ENCODE data around the gene KIF1B.
"Not testable (repeated sequence)": the region's sequence is repeated elsewhere in the genome, so short reads cannot be mapped to it uniquely, and the experiment has no call there.

KIF1B gene

DNA sequence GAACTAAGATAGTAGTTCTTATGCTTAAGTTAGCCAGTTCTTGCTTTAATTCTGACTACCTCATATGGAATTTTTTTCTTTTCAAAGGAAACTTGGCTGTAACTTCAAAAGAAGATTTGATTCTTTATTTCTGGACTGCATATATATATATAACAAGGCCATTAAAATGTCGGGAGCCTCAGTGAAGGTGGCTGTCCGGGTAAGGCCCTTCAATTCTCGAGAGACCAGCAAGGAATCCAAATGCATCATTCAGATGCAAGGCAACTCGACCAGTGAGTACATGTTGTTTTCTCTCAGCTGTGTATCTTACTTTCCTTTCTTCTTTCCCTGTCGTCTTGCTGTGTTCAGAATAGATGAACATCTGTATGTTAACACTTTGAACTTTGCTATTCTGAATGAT is 21.8 kb downstream of the KIF1B start:
- Histone ChIP-seq H3K36me3 (ENCODE audit: insufficient read depth, low read length) (peaks cover 29% of the 10 kb centered on the region), H3K4me3 (ENCODE audit: low read length) (no peak overlapping the region), H3K9me3 (ENCODE audit: low read length) (no peaks in the 10 kb centered on the region), H2AFZ (ENCODE audit: low read depth, low read length) (no peak overlapping the region), H3K27me3 (ENCODE audit: insufficient read depth, low read length) (no peaks in the 10 kb centered on the region), H3K4me1 (ENCODE audit: insufficient read depth, low read length) (no peaks in the 10 kb centered on the region)

DNA sequence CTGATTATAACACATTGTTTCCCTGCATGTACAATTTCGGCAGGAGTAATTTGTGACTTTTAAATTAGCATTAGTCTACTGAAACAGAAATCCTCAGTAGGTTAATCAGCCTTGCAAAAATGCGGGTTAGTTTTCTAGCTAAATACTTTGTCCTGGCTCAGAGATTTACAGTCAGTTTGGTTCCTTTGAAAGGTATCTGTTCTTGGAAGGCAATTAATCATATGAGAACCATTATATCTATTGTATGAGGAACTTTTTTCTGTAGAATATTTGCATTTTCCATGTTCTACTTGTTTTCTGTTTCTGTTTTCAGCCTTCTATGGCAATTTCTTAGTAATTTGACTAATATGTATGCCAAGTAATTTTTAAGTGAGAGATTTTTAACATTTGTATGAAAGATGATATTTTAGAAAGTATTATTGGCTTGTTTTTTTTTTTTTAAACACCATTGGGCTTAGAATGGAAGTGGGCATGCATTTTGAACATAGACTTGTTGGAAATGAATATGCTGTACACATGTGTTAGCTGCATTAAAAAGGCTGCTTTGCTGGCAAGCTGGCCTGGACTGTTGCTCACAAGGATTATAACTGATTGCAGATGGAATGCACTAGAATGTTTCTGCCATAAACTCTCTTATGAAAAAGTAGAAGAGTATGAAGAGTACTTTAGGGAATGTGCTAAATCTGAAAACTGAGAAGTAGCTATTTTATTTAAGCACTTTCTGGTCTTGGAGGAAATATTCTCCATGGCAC is 26.2 kb downstream of the KIF1B start:
- H3K4me3 ChIP-seq (ENCODE audit: low read length), result no peak overlapping the region
- no peaks in the 10 kb centered on the region for H3K4me1 ChIP-seq (ENCODE audit: insufficient read depth, low read length)
- peaks cover 44% of the 10 kb centered on the region for H3K36me3 ChIP-seq (ENCODE audit: insufficient read depth, low read length)
- no peak overlapping the region for H2AFZ ChIP-seq (ENCODE audit: low read depth, low read length)
- H3K27me3 ChIP-seq (ENCODE audit: insufficient read depth, low read length), result no peaks in the 10 kb centered on the region
- H3K9me3 ChIP-seq (ENCODE audit: low read length), result no peaks in the 10 kb centered on the region

DNA sequence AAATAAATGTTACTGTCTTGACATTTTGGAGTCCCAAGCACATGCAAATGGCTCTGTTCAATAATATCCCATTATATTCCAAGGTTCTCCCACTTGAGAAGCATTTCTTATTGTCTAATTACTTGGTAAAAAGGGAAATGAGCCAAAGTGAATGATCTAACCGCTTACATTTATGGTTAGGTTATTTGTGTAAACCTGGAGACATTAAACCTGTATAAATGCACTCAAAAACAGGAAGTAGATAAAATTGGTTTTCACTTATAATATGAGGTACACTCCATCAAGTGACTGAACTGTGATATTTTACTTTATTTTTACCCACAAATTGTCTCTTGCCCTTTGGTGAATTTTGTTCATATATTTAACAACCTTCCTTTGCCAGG is 26.8 kb downstream of the KIF1B start:
- peaks cover 48% of the 10 kb centered on the region for H3K36me3 ChIP-seq (ENCODE audit: insufficient read depth, low read length)
- H3K4me1 ChIP-seq (ENCODE audit: insufficient read depth, low read length), result no peaks in the 10 kb centered on the region
- H3K9me3 ChIP-seq (ENCODE audit: low read length), result no peaks in the 10 kb centered on the region
- H2AFZ ChIP-seq (ENCODE audit: low read depth, low read length), result no peak overlapping the region
- H3K27me3 ChIP-seq (ENCODE audit: insufficient read depth, low read length), result no peaks in the 10 kb centered on the region
- no peak overlapping the region for H3K4me3 ChIP-seq (ENCODE audit: low read length)

DNA sequence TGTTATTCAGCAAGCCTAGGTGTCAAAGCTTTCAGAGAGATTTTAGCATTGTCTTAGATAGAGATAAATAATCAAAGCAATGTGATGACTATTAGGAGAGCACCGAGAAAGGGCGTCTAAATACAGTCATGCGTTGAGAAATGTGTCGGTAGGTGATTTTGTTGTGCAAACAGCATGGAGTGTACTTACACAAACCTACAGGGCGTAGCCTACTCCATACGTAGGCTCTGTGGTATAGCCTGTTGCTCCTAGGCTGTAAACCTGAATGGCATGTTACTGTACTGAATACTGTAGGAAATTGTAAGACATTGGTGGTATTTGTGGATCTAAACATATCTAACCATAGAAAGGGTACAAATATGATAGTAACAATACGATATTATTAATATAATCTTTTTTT is 31.8 kb downstream of the KIF1B start:
- Histone ChIP-seq H3K4me3 (ENCODE audit: low read length) (no peak overlapping the region), H3K36me3 (ENCODE audit: insufficient read depth, low read length) (peaks cover 46% of the 10 kb centered on the region), H3K4me1 (ENCODE audit: insufficient read depth, low read length) (no peaks in the 10 kb centered on the region)

DNA sequence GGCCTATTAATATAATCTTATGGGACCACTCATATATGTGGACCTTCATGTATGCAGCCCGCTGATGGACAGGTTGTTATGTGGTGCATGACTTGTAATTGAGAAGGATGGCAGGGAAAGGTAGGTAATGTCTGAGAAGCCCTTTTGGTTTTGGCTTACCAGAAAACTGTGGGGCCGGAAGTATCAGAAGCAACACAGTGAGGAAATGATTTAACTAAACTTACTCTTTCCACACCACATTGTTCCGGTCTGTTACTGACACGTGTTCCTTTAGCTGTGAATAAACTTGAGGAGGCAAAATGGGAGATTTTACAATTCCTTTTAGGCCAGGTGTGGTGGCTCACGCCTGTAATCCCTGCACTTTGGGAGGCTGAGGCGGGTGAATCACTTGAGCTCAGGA is 32.4 kb downstream of the KIF1B start:
- Histone ChIP-seq H2AFZ (ENCODE audit: low read depth, low read length) (no peak overlapping the region), H3K4me3 (ENCODE audit: low read length) (no peak overlapping the region), H3K4me1 (ENCODE audit: insufficient read depth, low read length) (no peaks in the 10 kb centered on the region), H3K9me3 (ENCODE audit: low read length) (no peaks in the 10 kb centered on the region), H3K27me3 (ENCODE audit: insufficient read depth, low read length) (no peaks in the 10 kb centered on the region), H3K36me3 (ENCODE audit: insufficient read depth, low read length) (peaks cover 44% of the 10 kb centered on the region)

More for the DNA sequence above, 31.8 kb downstream of the KIF1B start:
- H3K9me3 ChIP-seq (ENCODE audit: low read length), result no peaks in the 10 kb centered on the region
- H3K27me3 ChIP-seq (ENCODE audit: insufficient read depth, low read length), result no peaks in the 10 kb centered on the region
- H2AFZ ChIP-seq (ENCODE audit: low read depth, low read length), result no peak overlapping the region

DNA sequence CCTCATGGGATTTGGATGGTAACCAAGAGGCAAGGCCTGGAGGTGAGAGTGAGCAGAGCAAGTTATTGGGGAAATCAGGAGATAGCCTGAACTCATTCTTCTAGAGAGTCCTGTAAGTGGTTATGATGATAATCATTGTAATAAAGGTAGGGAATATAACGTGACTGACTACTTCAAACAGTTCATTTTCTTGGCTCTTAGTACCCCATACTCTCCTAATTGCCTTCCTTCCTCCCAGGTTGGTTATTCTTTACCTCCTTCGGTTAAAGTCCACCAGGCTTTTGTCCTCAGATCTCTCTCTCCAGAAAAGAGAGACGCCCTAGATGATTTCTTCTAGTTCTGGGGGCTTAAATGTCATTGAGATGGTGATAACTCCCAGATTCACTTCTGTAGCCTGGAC is 35.3 kb downstream of the KIF1B start:
- Histone ChIP-seq H3K27me3 (ENCODE audit: insufficient read depth, low read length) (no peaks in the 10 kb centered on the region), H3K9me3 (ENCODE audit: low read length) (peaks cover 4% of the 10 kb centered on the region), H3K4me3 (ENCODE audit: low read length) (no peak overlapping the region), H3K4me1 (ENCODE audit: insufficient read depth, low read length) (no peaks in the 10 kb centered on the region), H2AFZ (ENCODE audit: low read depth, low read length) (no peak overlapping the region), H3K36me3 (ENCODE audit: insufficient read depth, low read length) (peaks cover 47% of the 10 kb centered on the region)

DNA sequence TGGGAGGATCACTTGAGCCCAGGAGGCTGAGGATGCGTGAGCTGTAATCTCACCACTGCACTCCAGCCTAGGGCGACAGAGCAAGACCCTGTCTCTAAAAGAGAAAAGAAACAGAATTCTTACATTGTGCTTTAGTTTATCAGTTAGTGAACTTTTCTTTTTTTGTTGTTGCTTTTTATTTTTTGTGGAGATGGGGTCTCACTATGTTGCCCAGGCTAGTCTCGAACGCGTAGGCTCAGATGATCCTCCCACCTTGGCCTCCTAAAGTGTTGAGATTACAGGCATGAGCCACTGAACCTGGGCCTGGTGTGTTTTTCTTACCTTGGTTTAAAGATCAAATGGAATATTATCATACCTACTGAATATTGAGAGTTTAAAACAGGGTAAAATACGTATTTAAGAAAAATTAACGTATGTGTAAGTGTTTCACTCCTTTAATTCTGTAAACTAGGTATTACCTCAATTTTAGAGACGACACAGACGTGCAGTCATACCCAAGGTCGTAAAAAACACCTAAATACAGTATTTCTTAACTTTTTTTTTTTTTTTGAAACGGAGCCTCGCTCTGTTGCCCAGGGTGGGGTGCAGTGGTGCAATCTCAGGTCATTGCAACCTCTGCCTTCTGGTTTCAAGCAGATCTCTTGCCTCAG is 39.6 kb downstream of the KIF1B start:
- Histone ChIP-seq H3K27me3 (ENCODE audit: insufficient read depth, low read length) (no peaks in the 10 kb centered on the region), H3K4me1 (ENCODE audit: insufficient read depth, low read length) (no peaks in the 10 kb centered on the region), H2AFZ (ENCODE audit: low read depth, low read length) (no peak overlapping the region), H3K36me3 (ENCODE audit: insufficient read depth, low read length) (peaks cover 33% of the 10 kb centered on the region), H3K9me3 (ENCODE audit: low read length) (peaks cover 4% of the 10 kb centered on the region), H3K4me3 (ENCODE audit: low read length) (no peak overlapping the region)

DNA sequence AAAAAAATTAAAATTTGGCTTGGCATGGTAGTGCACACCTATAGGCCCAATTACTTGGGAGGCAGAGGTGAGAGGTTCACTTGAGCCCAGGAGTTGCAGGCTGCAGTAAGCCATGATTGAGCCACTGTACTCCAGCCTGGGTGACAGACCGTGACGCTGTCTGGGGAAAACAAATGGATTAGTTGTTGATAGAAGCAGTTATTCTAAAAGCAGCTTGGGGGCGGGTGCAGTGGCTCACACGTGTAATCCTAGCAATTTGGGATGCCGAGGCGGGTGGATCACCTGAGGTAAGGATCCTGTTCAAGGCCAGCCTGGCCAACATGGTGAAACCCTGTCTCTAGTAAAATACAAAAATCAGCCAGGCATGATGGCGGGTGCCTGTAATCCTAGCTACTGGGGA is 40.3 kb downstream of the KIF1B start:
- Histone ChIP-seq H3K4me3 (ENCODE audit: low read length) (no peak overlapping the region), H2AFZ (ENCODE audit: low read depth, low read length) (no peak overlapping the region), H3K4me1 (ENCODE audit: insufficient read depth, low read length) (no peaks in the 10 kb centered on the region), H3K9me3 (ENCODE audit: low read length) (peaks cover 4% of the 10 kb centered on the region), H3K36me3 (ENCODE audit: insufficient read depth, low read length) (peaks cover 31% of the 10 kb centered on the region), H3K27me3 (ENCODE audit: insufficient read depth, low read length) (no peaks in the 10 kb centered on the region)

DNA sequence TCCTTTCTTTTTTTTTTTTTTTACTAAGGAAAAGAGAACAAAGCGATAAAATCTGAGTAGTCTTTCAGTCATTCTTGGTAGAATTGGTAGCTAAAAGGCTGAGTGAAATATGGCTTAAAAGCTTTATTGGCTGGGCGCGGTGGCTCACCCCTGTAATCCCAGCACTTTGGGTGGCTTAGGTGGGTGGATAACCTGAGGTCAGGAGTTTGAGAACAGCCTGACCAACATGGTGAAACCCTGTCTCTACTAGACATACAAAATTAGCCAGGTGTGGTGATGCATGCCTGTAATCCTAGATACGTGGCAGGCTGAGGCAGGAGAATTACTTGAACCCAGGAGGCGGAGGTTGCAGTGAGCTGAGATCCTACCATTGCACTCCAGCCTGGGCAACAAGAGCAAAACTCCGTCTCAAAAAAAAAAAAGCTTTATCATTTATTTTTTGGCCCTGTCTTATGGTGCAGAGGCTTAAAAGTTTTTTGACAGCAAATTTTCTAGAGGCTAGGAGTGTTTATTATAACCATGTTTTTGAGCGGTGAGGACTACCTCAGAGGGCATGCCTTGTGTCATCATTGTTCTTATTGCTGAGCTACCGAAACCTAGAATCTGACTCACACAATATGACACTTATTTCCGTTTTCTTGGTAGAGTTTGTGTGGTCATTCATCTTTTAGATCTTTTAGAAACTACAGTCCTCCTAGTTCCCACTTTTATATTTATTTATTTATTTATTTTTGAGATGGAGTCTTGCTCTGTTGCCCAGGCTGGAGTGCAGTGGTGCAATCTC is 41.1 kb downstream of the KIF1B start:
- not testable (repeated sequence) for H3K27me3 ChIP-seq (ENCODE audit: insufficient read depth, low read length); H3K4me1 ChIP-seq (ENCODE audit: insufficient read depth, low read length); H3K4me3 ChIP-seq (ENCODE audit: low read length); H3K9me3 ChIP-seq (ENCODE audit: low read length); H2AFZ ChIP-seq (ENCODE audit: low read depth, low read length)
- H3K36me3 ChIP-seq (ENCODE audit: insufficient read depth, low read length), result peaks cover 30% of the 10 kb centered on the region

DNA sequence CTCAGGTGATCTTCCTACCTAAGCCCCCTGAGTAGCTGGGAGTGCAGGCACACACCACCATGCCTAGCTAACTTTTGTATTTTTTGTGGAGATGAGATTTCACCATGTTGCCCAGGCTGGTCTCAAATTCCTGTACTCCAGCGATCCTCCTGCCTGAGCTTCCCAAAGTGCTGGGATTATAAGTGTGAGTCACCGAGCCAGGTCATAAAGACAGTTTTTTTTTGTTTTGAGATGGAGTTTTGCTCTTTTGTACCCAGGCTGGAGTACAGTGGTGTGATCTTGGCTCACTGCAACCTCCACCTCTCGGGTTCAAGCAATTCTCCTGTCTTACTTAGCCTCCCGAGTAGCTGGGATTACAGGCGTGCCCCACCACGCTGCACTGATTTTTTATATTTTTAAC is 42.1 kb downstream of the KIF1B start:
- Histone ChIP-seq H3K4me1 (ENCODE audit: insufficient read depth, low read length) (no peaks in the 10 kb centered on the region), H3K27me3 (ENCODE audit: insufficient read depth, low read length) (no peaks in the 10 kb centered on the region), H3K4me3 (ENCODE audit: low read length) (no peak overlapping the region), H3K9me3 (ENCODE audit: low read length) (peaks cover 4% of the 10 kb centered on the region), H3K36me3 (ENCODE audit: insufficient read depth, low read length) (peaks cover 26% of the 10 kb centered on the region), H2AFZ (ENCODE audit: low read depth, low read length) (no peak overlapping the region)

DNA sequence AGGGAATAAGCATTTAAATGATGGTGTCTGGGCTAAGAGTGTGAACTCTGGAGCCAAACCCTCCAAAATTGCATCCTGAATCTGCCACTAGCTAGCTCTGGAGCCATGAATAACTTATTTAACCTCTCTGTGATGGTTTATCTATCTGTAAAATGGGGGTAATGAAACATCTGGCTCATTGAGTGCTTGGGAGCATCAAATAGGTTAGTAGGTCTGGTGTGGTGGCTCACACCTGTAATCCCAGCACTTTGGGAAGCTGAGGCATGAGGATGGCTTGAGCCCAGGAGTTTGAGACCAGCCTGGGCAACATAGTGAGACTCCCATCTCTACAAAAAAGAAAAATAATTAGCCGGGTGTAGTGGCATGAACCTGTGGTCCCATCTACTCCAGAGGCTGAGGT is 42.8 kb downstream of the KIF1B start:
- Histone ChIP-seq H3K27me3 (ENCODE audit: insufficient read depth, low read length) (no peaks in the 10 kb centered on the region), H2AFZ (ENCODE audit: low read depth, low read length) (no peak overlapping the region), H3K4me1 (ENCODE audit: insufficient read depth, low read length) (no peaks in the 10 kb centered on the region), H3K4me3 (ENCODE audit: low read length) (no peak overlapping the region), H3K9me3 (ENCODE audit: low read length) (peaks cover 4% of the 10 kb centered on the region), H3K36me3 (ENCODE audit: insufficient read depth, low read length) (peaks cover 25% of the 10 kb centered on the region)

DNA sequence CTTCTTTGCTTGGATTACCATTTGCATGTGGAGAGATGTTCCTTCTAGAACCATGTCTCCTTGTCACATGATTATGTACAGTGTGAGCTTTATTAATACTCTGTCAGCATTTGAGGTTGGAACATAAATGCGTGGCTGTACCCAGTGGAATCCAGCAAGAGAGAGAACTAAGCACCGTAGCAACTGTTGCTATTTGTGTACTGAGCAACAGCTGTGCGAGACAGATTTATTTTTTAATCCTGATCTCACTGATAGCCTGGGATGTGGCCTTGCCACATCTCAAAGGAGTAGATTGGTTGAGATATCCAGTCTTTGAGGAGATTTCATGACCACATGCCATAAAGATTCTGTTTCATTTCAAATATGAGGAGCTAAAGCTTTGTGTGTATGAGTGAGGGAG is 43.4 kb downstream of the KIF1B start:
- peaks cover 4% of the 10 kb centered on the region for H3K9me3 ChIP-seq (ENCODE audit: low read length)
- peaks cover 31% of the 10 kb centered on the region for H3K36me3 ChIP-seq (ENCODE audit: insufficient read depth, low read length)
- no peak overlapping the region for H2AFZ ChIP-seq (ENCODE audit: low read depth, low read length)
- no peaks in the 10 kb centered on the region for H3K4me1 ChIP-seq (ENCODE audit: insufficient read depth, low read length)
- no peaks in the 10 kb centered on the region for H3K27me3 ChIP-seq (ENCODE audit: insufficient read depth, low read length)
- no peak overlapping the region for H3K4me3 ChIP-seq (ENCODE audit: low read length)

DNA sequence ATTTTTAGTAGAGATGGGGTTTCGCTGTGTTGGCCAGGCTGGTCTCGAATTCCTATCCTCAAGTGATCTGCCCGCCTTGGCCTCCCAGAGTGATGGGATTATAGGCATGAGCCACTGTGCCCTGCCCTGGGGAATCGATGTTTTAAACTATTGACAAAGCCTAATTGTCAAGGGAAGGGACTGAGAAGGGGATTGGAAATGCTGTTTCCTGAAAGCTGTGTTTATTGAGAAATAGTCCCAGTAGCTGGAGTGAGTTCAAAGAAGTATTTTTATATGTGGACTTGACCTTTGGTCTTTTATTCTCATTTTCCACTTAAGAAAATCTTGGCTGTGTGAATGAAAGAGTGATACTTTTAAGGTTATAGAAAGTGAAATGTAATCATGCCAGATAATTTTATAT is 47.5 kb downstream of the KIF1B start:
- Histone ChIP-seq H3K36me3 (ENCODE audit: insufficient read depth, low read length) (peaks cover 53% of the 10 kb centered on the region), H3K4me3 (ENCODE audit: low read length) (no peak overlapping the region), H3K4me1 (ENCODE audit: insufficient read depth, low read length) (no peaks in the 10 kb centered on the region), H2AFZ (ENCODE audit: low read depth, low read length) (no peak overlapping the region), H3K9me3 (ENCODE audit: low read length) (no peaks in the 10 kb centered on the region), H3K27me3 (ENCODE audit: insufficient read depth, low read length) (no peaks in the 10 kb centered on the region)
